Subcutaneous abdominal adipose tissue (tissue), 5 donors: ENCODE measurements around the gene WDR91.
"Not testable (repeated sequence)": the region's sequence is repeated elsewhere in the genome, so short reads cannot be mapped to it uniquely, and the experiment has no call there.

Experiments used
- H3K27ac ChIP-seq: one replicate; pipeline ENCODE4 v1.7.0; 2013; ENCODE audit warnings: low read depth, mild to moderate bottlenecking, inconsistent platforms, low read length, moderate library complexity
- H3K27me3 ChIP-seq, 5 donors: one replicate each; pipeline ENCODE4 v1.7.0; 2013; ENCODE audit warnings: low read length in 5 of 5, inconsistent platforms in 1 of 5; ENCODE audit not compliant: control insufficient read depth in 5 of 5, insufficient read depth in 4 of 5
- H3K36me3 ChIP-seq, 5 donors: one replicate each; pipeline ENCODE4 v1.7.0; 2013; ENCODE audit warnings: low read length in 5 of 5; ENCODE audit not compliant: control insufficient read depth in 5 of 5, insufficient read depth in 5 of 5
- H3K4me1 ChIP-seq, 5 donors: one replicate each; pipeline ENCODE4 v1.7.0; 2013; ENCODE audit warnings: low read length in 5 of 5, mild to moderate bottlenecking in 3 of 5, moderate library complexity in 1 of 5; ENCODE audit not compliant: control insufficient read depth in 5 of 5, insufficient read depth in 5 of 5
- H3K4me3 ChIP-seq, 5 donors: one replicate each; pipeline ENCODE4 v1.7.0; 2013; ENCODE audit warnings: low read length in 5 of 5, low read depth in 1 of 5
- H3K9ac ChIP-seq, 5 donors: one replicate each; pipeline ENCODE4 v1.7.0; 2013; ENCODE audit warnings: low read length in 5 of 5, mild to moderate bottlenecking in 4 of 5, moderate library complexity in 3 of 5
- H3K9me3 ChIP-seq, 5 donors: one replicate each; pipeline ENCODE4 v1.7.0; 2013; ENCODE audit warnings: low read length in 5 of 5; ENCODE audit not compliant: control insufficient read depth in 5 of 5
- donor health status: healthy.
- donor health status: healthy.
- donor health status: healthy.
- donor health status: healthy.
- donor health status: healthy.

The WDR91 gene

DNA sequence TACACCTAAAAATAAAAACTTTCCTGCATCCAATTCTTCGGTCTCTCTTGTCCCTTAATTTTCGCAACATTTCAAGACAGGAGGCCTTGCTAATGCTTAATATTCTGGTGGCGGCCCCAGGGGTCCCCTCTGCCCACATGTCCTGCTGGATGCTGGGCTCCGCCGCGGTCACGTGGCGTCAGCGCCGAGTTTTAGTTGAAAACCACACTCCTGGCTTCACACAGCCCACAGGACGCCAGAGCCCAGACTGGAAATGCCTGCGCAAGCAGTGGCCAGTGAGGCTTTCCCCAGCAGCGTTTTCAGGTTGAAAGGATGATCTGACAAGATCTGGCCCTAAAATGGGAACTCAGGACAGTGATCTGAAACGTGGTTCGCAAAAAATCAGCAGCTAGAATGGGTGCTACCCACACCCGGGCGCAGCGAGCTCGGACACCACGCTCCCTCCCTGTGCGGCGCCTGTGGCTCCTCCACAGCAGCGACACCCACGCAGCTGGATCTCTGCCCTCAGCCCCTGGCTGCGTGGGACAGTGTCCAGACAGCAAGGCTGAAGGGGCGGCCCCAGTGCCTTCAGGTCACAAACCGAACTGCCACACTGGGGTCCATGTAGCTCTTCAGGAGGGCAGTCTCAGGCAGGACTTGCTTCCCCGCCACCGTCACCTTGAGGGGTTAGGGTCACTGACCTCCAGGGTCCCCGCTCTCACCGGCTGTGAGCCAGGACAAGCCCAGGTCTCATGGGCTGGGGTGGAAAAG lies 29.2 kb downstream of the WDR91 start:
- H3K36me3 ChIP-seq, result peaks cover 19 to 68% (median 64%) of the 10 kb centered on the region in 5 donors
- H3K27me3 ChIP-seq, result no peaks in the 10 kb centered on the region
- peaks cover 15 to 45% (median 36%) of the 10 kb centered on the region in 5 donors for H3K9me3 ChIP-seq
- H3K9ac ChIP-seq, result no peak overlapping the region
- H3K27ac ChIP-seq, result no peak overlapping the region
- peak overlapping the region in 4 of 5 donors; percentile 11 to 42 (median 27) for H3K4me3 ChIP-seq
- no peaks in the 10 kb centered on the region for H3K4me1 ChIP-seq

DNA sequence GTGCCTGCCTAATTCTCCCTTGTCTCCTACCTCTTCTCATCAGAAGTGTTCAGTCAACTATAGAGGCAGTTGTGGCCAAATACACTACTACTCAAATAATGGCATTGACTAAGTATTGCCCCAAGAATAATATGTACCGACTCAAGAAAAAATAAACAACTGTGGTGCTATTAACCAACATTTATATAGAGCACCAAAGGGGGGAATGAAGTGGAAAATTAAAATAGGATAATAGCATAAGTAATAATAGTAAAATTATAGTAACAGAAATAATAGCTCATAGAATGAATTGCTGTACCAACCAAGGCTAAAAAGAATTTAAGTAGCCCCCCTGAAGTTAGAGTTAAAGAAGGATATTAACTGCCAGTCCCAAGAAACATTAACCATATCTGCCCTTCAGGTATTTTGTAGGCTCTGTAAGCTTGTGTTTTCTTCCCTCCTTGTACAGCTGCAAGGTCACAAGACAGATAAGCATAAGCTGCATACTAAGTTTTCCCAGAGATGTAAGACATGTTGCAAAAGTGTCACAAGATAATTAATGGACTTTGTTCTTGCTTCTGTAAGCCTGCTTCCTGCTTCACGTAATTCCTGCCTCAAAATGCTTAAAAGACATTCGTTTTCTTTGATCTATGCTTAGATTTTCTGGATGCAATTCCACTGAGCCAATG lies 29.9 kb downstream of the WDR91 start:
- Histone ChIP-seq H3K9me3 (peaks cover 15 to 45% (median 36%) of the 10 kb centered on the region in 5 donors), H3K9ac (no peak overlapping the region), H3K4me3 (peak overlapping the region in 4 of 5 donors; percentile 32 to 42 (median 36)), H3K27me3 (no peaks in the 10 kb centered on the region), H3K27ac (no peak overlapping the region), H3K4me1 (no peaks in the 10 kb centered on the region), H3K36me3 (peaks cover 19 to 66% (median 57%) of the 10 kb centered on the region in 5 donors)

DNA sequence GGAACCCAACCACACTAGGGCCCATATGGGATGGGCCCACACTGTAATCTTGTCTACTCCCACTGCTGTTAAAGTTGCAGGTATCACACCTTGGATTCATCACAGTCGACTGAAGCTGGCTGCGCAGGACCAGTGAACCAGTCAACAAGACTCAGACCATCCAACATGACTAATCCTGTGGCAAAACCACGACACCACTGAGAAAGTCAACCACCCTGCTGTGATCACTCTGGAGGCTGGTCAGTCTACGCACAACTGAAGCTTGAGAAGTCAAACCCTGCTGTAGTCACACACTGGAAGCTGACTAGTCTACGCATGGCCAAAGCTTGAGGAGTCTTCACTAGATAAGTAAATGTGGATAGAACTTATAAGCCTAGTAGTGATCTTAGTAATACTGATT lies 31.2 kb downstream of the WDR91 start:
- Histone ChIP-seq H3K4me1 (no peaks in the 10 kb centered on the region), H3K27me3 (no peaks in the 10 kb centered on the region), H3K4me3 (no peak overlapping the region), H3K36me3 (peaks cover 19 to 58% (median 47%) of the 10 kb centered on the region in 5 donors), H3K9me3 (peaks cover 15 to 45% (median 36%) of the 10 kb centered on the region in 5 donors), H3K9ac (no peak overlapping the region), H3K27ac (no peak overlapping the region)

DNA sequence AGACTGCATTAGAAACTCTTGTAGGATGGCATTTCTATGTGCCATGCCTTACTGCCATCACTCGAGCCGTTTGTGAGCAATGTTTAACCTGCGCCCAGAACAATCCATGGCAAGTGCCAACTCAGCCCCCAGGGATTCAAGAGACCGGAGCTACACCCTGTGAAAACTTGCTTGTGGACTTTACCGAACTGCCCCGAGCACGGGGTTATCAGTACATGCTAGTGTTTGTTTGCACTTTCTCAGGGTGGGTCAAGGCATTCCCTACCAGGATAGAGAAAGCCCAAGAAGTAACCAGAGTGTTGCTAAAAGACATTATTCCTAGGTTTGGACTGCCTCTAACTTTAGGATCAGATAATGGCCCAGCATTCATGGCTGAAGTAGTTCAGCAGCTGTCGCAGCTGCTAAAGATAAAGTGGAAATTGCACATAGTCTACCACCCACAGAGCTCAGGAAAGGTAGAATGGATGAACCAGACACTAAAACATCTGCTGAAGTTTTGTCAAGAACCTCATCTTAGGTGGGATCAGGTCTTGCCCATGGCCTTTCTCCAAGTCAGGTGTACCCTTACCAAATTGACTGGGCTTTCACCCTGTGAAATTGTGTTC lies 31.9 kb downstream of the WDR91 start:
- Histone ChIP-seq H3K36me3 (peaks cover 19 to 53% (median 44%) of the 10 kb centered on the region in 5 donors), H3K9ac (no peak overlapping the region), H3K9me3 (peaks cover 15 to 45% (median 36%) of the 10 kb centered on the region in 5 donors), H3K4me3 (peak overlapping the region in 1 of 5 donors; percentile 2), H3K27ac (no peak overlapping the region), H3K27me3 (no peaks in the 10 kb centered on the region), H3K4me1 (no peaks in the 10 kb centered on the region)

DNA sequence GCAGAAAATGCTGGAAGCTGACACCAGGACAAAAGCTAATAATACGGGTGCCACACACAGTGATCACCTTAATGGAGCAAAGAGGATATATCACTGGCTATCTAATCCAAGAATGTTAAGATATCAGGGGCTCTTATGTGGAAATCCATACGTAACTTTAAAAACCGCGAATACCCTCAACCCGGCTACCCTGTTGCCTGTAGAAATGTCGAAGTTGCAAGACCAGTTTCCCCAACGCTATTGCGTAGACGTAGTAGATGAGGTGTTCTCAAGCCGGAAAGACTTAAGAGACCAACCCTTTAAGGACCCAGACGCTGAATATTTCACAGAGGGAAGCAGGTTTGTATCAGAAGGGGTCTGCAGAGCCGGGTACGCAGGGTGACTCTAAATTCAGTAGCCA lies 33.0 kb downstream of the WDR91 start:
- no peaks in the 10 kb centered on the region for H3K27me3 ChIP-seq
- H3K9ac ChIP-seq, result no peak overlapping the region
- no peak overlapping the region for H3K4me3 ChIP-seq
- no peaks in the 10 kb centered on the region for H3K4me1 ChIP-seq
- H3K27ac ChIP-seq, result no peak overlapping the region
- peaks cover 13 to 43% (median 33%) of the 10 kb centered on the region in 5 donors for H3K36me3 ChIP-seq
- peaks cover 15 to 40% (median 36%) of the 10 kb centered on the region in 5 donors for H3K9me3 ChIP-seq

DNA sequence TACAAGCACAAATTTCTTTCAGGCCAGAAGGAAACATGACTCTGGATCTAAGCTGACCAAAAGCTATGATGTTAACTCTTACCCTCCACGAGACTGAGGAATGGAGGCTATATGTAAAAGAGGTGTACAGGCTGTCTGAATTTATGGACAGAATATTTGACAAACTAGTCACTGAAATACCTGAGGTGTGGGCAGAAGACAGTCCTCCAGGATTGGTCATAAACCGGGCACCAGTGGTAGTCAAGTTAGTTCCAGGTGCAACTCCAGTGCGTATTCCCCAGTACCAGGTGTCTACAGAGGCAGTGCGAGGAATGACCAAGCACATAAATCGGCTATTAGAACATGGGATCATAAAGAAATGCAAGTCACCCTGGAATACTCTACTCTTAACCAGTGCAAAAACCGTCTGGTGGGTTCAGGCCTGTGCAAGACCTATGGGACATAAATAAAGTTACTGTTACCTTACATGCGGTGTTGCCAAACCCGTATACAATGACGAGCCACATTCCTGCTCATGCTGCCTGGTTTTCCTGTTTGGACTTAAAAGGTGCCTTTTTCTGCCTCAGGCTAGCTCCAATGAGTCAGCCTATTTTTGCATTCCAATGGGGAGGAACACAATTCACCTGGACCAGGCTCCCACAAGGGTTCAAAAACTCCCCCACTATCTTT lies 34.2 kb downstream of the WDR91 start:
- Histone ChIP-seq H3K4me3 (no peak overlapping the region), H3K4me1 (no peaks in the 10 kb centered on the region), H3K27me3 (no peaks in the 10 kb centered on the region), H3K27ac (no peak overlapping the region), H3K9ac (no peak overlapping the region), H3K9me3 (peaks cover 11 to 28% (median 27%) of the 10 kb centered on the region in 5 donors), H3K36me3 (peaks cover 8 to 31% (median 22%) of the 10 kb centered on the region in 5 donors)

DNA sequence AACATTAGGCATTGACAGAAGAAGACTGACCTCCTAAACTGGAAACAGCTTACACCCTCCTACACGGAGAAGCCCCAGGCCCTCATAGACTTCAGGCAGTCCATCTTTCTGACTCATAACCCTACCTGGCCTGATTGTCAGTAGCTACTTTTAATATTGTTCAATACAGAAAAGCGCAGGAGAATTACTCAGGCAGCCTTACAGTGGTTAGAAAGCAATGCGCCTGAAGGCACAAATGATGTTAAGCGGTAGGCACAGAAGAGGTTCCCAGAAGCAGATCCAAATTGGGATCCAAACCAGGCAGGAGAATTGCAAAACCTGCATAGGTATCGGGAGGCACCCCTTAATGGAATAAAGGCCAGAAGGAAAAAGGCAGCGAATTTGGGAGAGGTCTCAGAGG lies 35.4 kb downstream of the WDR91 start:
- Histone ChIP-seq H3K9me3 (peaks cover 3 to 16% (median 16%) of the 10 kb centered on the region in 5 donors), H3K36me3 (peaks cover 3 to 23% (median 14%) of the 10 kb centered on the region in 5 donors), H3K9ac (no peak overlapping the region), H3K4me1 (peaks cover 2 to 9% (median 5%) of the 10 kb centered on the region in 5 donors), H3K4me3 (no peak overlapping the region), H3K27me3 (no peaks in the 10 kb centered on the region), H3K27ac (no peak overlapping the region)

DNA sequence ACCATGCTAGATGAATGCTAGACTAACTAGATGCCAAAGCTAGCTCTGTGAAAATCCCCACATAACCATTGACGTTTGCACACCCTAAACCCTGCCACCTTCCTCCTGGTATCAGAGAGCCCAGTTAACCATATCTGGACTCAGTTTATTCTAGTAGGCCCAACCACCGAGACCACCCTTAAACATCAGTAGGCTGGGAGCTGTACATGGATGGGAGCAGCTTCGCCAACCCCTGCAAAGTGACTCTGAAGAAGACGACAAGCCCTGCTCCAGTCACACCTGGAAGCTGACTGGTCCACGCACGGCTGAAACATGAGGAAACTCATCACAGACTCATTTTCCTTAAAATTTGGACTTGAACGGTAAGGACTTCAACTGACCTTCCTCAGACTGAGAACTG lies 36.4 kb downstream of the WDR91 start:
- Histone ChIP-seq H3K4me1 (peaks cover 2 to 11% (median 6%) of the 10 kb centered on the region in 5 donors), H3K27ac (no peak overlapping the region), H3K27me3 (no peaks in the 10 kb centered on the region), H3K9me3 (peaks cover 0 to 8% (median 6%) of the 10 kb centered on the region in 5 donors), H3K9ac (no peak overlapping the region), H3K36me3 (peaks cover 0 to 18% (median 6%) of the 10 kb centered on the region in 5 donors), H3K4me3 (no peak overlapping the region)

DNA sequence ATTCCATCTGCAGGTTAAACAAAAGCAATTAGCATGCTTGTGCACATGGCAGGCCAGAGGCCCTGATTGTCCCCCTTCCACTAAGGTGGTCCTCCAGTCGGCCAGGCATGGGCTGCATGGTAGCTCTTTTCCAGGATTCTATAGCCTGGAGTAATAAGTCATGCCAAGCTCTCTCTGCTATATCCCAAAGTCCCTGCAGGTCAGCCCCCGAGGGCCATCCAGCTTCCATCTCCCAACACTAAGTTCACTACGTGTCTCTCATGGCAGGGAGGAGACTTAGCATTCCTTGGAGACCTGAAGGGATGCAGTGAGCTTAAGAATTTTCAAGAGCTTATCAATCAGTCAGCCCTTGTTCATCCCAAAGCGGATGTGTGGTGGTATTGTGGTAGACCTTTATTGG lies 37.4 kb downstream of the WDR91 start:
- not testable (repeated sequence) for H3K9me3 ChIP-seq, H3K27me3 ChIP-seq, H3K4me3 ChIP-seq, H3K27ac ChIP-seq, H3K9ac ChIP-seq
- Histone ChIP-seq H3K4me1 (peaks cover 2 to 21% (median 16%) of the 10 kb centered on the region in 5 donors), H3K36me3 (peaks cover 0 to 15% (median 6%) of the 10 kb centered on the region in 5 donors)
